HG03060 (cell line): ENCODE measurements around the gene NT5DC4.

Experiments
- ATAC-seq: cut with Tn5 transposase; IDR thresholded peaks from one replicate; pipeline ENCODE4 v1.9.1; 2021; ENCODE audit warnings: low read depth, moderate number of reproducible peaks; ENCODE audit not compliant: unreplicated experiment

The NT5DC4 gene

GRCh38 chr2:112721819-112722522 lies 1.2 kb downstream of the NT5DC4 start:
- no peak for ATAC-seq

- ATAC-seq, result no peak
Measured at GRCh38 chr2:112722816-112723546, 2.2 kb downstream of the NT5DC4 start.

GRCh38 chr2:112723547-112723940 lies 2.7 kb downstream of the NT5DC4 start:
- no peak for ATAC-seq

DNA sequence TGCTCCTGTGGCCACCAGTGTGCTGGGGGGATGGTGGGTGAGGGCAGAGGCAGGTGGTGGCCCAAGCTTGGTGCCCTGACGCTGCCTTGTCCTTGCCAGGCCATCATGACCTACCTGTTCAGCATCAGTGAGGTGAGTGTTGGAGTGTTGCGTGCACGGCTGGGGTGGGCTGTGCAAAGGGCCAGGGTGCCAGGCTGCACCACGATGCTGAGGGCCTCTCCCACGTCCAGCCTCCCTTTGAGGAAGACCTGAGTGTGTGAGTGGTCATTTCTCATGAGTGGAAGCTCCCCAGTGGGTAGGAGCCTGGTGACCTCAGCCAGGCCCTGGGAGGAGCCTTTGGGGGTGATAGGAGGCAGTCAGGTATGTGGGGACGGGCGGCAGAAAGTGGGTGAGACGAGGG lies 3.2 kb downstream of the NT5DC4 start:
- ATAC-seq, result no peak

- no peak for ATAC-seq
Measured at GRCh38 chr2:112724591-112725525, 4.0 kb downstream of the NT5DC4 start.

- ATAC-seq, result peak; percentile 50
Measured at GRCh38 chr2:112725545-112726457, 5.0 kb downstream of the NT5DC4 start.

GRCh38 chr2:112726487-112727190 lies 5.8 kb downstream of the NT5DC4 start:
- peak; percentile 40 for ATAC-seq

DNA sequence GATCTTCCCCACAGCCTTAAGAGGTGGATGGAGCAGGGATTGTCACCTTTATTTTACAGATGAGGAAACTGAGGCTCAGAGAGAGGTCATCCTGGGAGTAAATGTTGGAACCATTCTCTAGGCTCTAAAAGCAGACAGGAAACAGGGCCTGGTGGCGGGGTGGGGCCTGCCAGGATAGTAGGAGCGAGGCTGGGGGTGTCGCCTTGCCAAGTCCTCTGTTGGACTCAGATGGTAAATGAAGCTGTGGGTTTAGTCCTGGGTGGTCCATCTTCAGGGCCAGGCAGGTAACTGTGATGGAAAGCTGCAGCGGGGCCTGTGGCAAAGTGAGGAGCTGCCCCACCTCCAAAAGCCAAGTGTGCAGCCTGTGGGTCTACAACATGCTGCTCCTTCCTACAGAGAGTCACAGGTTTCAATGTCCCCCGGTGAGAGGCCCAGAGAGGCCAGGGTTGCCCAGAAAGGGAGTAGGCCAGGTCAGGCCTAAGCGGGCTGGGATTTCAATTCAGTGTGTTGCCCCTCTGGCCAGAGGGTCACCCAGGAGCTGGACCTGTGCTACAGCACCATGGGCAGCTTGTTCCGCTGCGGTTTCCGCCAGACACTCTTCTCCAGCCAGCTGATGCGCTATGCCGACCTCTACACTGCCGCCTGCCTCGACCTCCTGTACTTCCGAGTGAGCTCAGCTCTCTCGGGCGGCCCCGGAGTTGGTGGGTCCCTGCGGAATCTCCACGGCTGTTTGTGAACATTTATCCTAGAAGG lies 6.6 kb downstream of the NT5DC4 start:
- no peak for ATAC-seq

GRCh38 chr2:112728029-112728362 lies 7.2 kb downstream of the NT5DC4 start:
- ATAC-seq, result no peak

- ATAC-seq, result no peak
Measured at GRCh38 chr2:112728378-112729175, 7.8 kb downstream of the NT5DC4 start.

DNA sequence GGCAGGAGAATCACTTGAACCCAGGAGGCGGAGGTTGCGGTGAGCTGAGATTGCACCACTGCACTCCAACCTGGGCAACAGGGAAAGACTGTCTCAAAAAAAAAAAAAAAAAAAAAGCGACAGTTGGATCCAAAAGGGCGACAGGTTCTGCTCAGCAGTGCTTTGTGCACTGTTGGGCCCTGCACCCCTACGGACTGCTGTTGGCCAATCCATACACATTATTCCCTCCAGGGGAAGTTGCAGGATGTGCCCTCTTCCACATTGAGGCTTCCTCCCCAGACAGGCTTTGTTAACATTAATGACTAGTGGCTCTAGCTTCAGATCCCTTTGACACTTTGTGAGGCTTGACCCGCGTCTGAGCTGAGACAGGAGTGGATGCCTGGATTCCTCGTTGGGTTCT lies 9.4 kb downstream of the NT5DC4 start:
- ATAC-seq, result no peak

- ATAC-seq, result no peak
Measured at GRCh38 chr2:112730791-112731190, 10.0 kb downstream of the NT5DC4 start.

DNA sequence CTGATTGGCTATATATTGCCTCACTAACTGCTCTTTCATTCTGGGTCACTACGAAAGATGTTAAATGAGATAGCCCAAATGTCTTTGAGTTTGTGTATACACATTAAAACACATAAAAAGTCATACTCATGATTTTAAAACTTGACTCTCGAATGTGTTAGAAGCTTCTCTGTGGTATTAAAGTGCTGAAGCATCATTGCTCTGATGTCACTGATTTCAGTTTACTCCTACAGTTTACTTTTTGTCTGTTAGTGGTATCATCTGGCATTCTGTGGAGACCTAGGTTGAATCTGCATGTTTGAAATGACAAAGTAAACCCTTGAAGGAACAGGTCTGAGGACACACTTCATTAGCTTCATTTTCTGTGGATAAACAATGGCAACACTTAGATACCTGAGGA lies 10.7 kb downstream of the NT5DC4 start:
- ATAC-seq, result no peak

GRCh38 chr2:112733456-112733855 lies 12.6 kb downstream of the NT5DC4 start:
- no peak for ATAC-seq

DNA sequence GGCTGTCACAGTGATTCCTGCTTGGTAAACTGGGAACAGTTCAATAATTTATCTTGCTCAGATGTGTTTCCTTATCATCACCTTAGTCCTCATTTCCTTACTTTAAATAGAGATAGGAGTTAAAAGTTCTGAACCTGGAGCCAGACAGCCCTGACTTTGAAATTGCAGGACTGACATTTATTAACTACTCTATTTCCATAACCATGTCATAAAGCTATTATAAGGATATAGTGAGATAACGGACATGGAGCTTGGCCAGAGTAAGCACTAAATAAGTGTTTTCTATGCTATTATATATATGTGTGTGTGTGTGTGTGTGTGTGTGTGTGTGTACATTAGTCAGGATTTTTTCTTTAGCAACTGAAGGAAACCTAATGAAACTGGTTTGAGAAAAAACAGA lies 13.1 kb downstream of the NT5DC4 start:
- no peak for ATAC-seq

GRCh38 chr2:112737542-112738232 lies 16.9 kb downstream of the NT5DC4 start:
- ATAC-seq, result no peak

DNA sequence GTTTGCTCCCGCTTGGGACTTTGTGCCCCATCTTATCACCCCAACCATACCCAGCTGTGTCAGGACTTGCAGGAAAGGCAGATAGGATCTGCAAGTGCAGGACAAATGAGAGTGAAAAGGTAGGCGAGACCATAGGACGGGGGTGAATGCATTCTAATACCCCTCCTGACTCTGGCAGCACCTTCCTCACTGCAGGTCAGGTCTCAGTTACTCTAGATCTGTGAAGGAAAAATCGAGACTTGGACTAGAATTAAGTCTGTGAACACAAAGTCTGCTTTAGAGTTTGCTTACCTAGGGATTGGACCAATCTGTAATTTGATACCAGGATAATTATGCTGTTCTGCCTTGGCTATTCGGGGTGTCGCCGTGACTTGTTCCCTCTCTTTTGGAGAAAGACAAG lies 19.7 kb downstream of the NT5DC4 start:
- ATAC-seq, result no peak
